Endodermal cell (in vitro differentiated cells): ENCODE results near the gene ACO1. TPM values are rescaled to one million over a fixed set of nuclear protein-coding genes. Genes with fewer than 3 reads are reported as not detected.
A peak's percentile ranks its signal among the peaks of the same experiment; 100 is the strongest.

Experiments
- DNase-seq: peaks from one replicate; pipeline ENCODE4 v3.0.0-alpha.2; 2017
- H3K27ac ChIP-seq: 2 replicates; pipeline ENCODE4 v1.5.1; 2013; ENCODE audit warnings: mild to moderate bottlenecking, low read depth, low read length, moderate library complexity
- H3K27me3 ChIP-seq: 2 replicates; pipeline ENCODE4 v1.6.1; 2013; ENCODE audit warnings: mild to moderate bottlenecking, low read length, moderate library complexity; ENCODE audit not compliant: insufficient read depth, control insufficient read depth, poor library complexity, severe bottlenecking
- H3K36me3 ChIP-seq: 2 replicates; pipeline ENCODE4 v1.7.0; 2013; ENCODE audit warnings: mild to moderate bottlenecking, low read length, moderate library complexity; ENCODE audit not compliant: control insufficient read depth, insufficient read depth
- H3K4me1 ChIP-seq: one replicate; pipeline ENCODE4 v1.7.0; 2013; ENCODE audit warnings: low read length; ENCODE audit not compliant: control insufficient read depth, insufficient read depth
- H3K4me3 ChIP-seq: 2 replicates; pipeline ENCODE4 v1.5.1; 2013; ENCODE audit warnings: mild to moderate bottlenecking, low read length, moderate library complexity
- H3K9ac ChIP-seq: 2 replicates; pipeline ENCODE4 v1.6.1; 2013; ENCODE audit warnings: mild to moderate bottlenecking, low read length, moderate library complexity; ENCODE audit not compliant: poor library complexity, severe bottlenecking; ENCODE audit errors: extremely low read depth
- H3K9me3 ChIP-seq: 2 replicates; pipeline ENCODE4 v1.6.1; 2013; ENCODE audit warnings: mild to moderate bottlenecking, low read length, moderate library complexity; ENCODE audit not compliant: control insufficient read depth
- H3K27ac Mint-ChIP-seq: 2 replicates; pipeline ENCODE4 v1.8.0; 2020; ENCODE audit warnings: mixed read lengths
- H3K27me3 Mint-ChIP-seq: 2 replicates; pipeline ENCODE4 v1.8.0; 2021; ENCODE audit warnings: mild to moderate bottlenecking, mixed read lengths; ENCODE audit not compliant: insufficient read depth
- H3K36me3 Mint-ChIP-seq: 2 replicates; pipeline ENCODE4 v1.8.0; 2020; ENCODE audit warnings: low read depth, mixed read lengths
- H3K4me1 Mint-ChIP-seq: 2 replicates; pipeline ENCODE4 v1.8.0; 2020; ENCODE audit warnings: mixed read lengths
- H3K4me3 Mint-ChIP-seq: 2 replicates; pipeline ENCODE4 v1.8.0; 2020; ENCODE audit warnings: mild to moderate bottlenecking, moderate library complexity, mixed read lengths
- H3K9me3 Mint-ChIP-seq: 2 replicates; pipeline ENCODE4 v1.8.0; 2020; ENCODE audit warnings: mild to moderate bottlenecking, mixed read lengths
- WGBS, 2 experiments: methylation state at CpG; one replicate each; pipeline versions ENCODE4 v1.1.5 to v1.1.7; 2013; ENCODE audit warnings: missing lambda C conversion rate in 2 of 2, mixed read lengths in 1 of 2; ENCODE audit not compliant: insufficient coverage in 1 of 2, insufficient read length in 1 of 2; 5-methylcytosine and 5-hydroxymethylcytosine counted together
- total RNA-seq, 2 donors: library from RNA; stranded (reverse); fragmentation: NEBNext Ultra II Directional in 1 of 2; extraction: Animal tissue kit (Norgen Biotek cat#: 25700) in 1 of 2; gene quantifications; 2 replicates in 1 of 2; 3 replicates in 1 of 2; pipeline ENCODE4 v1.2.1, GENCODE V29; 2021
- TF ChIP-seq, protein P1 (sequence below): fragments of 200-600 bp; sonication (generic); conservative IDR thresholded peaks from 2 replicates; pipeline ENCODE4 v1.5.0; 2021; ENCODE audit warnings: antibody characterized with exemption, mild to moderate bottlenecking

ACO1 gene
- total RNA-seq, 2 donors from 2014 or later, result 33.6 to 52.8 TPM

DNA sequence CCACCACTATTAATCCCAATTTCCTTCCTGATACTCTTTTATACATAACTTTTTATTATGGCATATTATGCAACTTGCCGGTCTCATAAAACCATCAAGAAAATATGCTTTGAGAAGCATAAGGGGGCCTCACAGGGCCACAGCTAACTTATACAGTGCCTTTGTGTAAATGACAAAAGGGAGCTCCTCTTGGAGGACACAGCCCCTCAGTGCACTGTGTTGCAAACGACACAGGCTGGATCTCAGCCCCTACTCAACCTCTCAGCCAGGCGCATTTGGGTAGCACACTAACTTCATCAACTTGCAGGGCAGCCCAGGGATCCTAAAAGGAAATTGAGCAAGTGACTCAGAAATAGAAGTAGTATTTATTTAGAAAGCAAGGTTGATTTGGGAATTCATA lies 106.2 kb downstream of the ACO1 start:
- DNase-seq, result no peak
- Histone ChIP-seq H3K4me3 (no peak overlapping the region), H3K9ac (no peak overlapping the region), H3K9me3 (no peaks in the 10 kb centered on the region), H3K27me3 (no peaks in the 10 kb centered on the region), H3K36me3 (peaks cover 10% of the 10 kb centered on the region), H3K4me1 (no peaks in the 10 kb centered on the region), H3K27ac (no peak overlapping the region)
- Mint-ChIP-seq H3K9me3 (no peaks in the 10 kb centered on the region), H3K27ac (peak overlapping the region; percentile 48), H3K27me3 (no peaks in the 10 kb centered on the region), H3K36me3 (peaks cover 23% of the 10 kb centered on the region), H3K4me1 (no peaks in the 10 kb centered on the region), H3K4me3 (no peak overlapping the region)
- WGBS, 2 experiments, result 77 to 82% methylated on average over 3 of the region's 3 CpGs
- TF ChIP-seq, protein P1, sequence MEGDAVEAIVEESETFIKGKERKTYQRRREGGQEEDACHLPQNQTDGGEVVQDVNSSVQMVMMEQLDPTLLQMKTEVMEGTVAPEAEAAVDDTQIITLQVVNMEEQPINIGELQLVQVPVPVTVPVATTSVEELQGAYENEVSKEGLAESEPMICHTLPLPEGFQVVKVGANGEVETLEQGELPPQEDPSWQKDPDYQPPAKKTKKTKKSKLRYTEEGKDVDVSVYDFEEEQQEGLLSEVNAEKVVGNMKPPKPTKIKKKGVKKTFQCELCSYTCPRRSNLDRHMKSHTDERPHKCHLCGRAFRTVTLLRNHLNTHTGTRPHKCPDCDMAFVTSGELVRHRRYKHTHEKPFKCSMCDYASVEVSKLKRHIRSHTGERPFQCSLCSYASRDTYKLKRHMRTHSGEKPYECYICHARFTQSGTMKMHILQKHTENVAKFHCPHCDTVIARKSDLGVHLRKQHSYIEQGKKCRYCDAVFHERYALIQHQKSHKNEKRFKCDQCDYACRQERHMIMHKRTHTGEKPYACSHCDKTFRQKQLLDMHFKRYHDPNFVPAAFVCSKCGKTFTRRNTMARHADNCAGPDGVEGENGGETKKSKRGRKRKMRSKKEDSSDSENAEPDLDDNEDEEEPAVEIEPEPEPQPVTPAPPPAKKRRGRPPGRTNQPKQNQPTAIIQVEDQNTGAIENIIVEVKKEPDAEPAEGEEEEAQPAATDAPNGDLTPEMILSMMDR, result no peak

DNA sequence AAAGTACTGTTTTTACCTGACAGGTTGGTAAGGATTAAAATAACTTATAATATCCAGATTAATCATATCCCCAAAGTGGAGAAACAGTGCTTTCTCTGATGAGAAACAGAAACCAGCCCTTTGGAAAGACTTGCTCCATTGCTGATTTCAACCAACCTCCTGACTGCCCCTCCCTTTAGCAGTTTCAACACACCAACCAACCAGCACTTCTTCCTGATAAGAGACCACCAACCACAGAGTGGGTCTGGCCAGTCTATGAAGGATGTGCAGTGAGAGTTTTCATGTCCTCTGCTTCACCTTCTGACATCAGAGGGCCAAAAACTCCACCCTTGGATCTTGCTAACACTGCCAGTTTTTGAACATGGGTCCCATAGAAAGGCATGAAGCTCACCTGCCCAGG lies 113.5 kb downstream of the ACO1 start:
- DNase-seq, result no peak
- TF ChIP-seq, protein P1, result no peak
- no peak overlapping the region for H3K4me3 Mint-ChIP-seq
- Histone ChIP-seq H3K36me3 (peaks cover 5% of the 10 kb centered on the region), H3K9ac (no peak overlapping the region), H3K4me3 (no peak overlapping the region), H3K4me1 (no peaks in the 10 kb centered on the region), H3K27ac (no peak overlapping the region), H3K9me3 (no peaks in the 10 kb centered on the region), H3K27me3 (no peaks in the 10 kb centered on the region)
- H3K27me3 Mint-ChIP-seq, result no peaks in the 10 kb centered on the region
- H3K9me3 Mint-ChIP-seq, result no peaks in the 10 kb centered on the region
- H3K4me1 Mint-ChIP-seq, result no peaks in the 10 kb centered on the region
- H3K36me3 Mint-ChIP-seq, result peaks cover 34% of the 10 kb centered on the region
- H3K27ac Mint-ChIP-seq, result no peak overlapping the region

DNA sequence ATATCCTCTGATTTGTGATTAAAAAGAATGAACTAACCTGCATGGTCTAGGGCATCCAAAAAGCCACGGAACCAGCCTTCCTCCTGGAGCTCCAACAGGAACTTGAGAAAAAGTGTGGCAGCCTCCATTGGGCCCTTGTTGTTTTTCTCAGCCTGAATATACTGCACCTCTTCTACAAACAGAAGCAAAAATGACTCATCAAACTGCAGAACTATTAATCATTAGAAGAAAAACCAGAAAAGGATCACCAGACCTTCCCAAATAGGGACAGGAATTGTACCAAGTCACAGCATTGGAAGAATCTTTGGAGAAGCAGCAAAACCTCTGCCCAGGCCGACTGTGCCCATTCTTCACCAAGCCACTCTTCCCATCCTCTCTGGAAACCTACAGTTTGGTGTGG lies 116.3 kb downstream of the ACO1 start:
- no peaks in the 10 kb centered on the region for H3K27me3 ChIP-seq
- Mint-ChIP-seq H3K36me3 (peaks cover 34% of the 10 kb centered on the region), H3K4me3 (no peak overlapping the region), H3K4me1 (no peaks in the 10 kb centered on the region), H3K9me3 (no peaks in the 10 kb centered on the region), H3K27me3 (no peaks in the 10 kb centered on the region), H3K27ac (no peak overlapping the region)
- no peaks in the 10 kb centered on the region for H3K9me3 ChIP-seq
- no peak overlapping the region for H3K4me3 ChIP-seq
- no peaks in the 10 kb centered on the region for H3K4me1 ChIP-seq
- H3K36me3 ChIP-seq, result peaks cover 5% of the 10 kb centered on the region
- H3K9ac ChIP-seq, result no peak overlapping the region
- WGBS, 2 experiments, result 92% methylated on average over 2 of the region's 2 CpGs; no CpG with 5 or more reads in 1 of the 2 experiments
- TF ChIP-seq, protein P1, result no peak
- H3K27ac ChIP-seq, result no peak overlapping the region
- DNase-seq, result no peak
